ENCODE data around the gene PRDM15. TPM values are rescaled to one million over a fixed set of nuclear protein-coding genes. Genes with fewer than 3 reads are reported as not detected.
"Not testable (repeated sequence)": the region's sequence is repeated elsewhere in the genome, so short reads cannot be mapped to it uniquely, and the experiment has no call there.

PRDM15 gene
- total and polyA plus RNA-seq, 5 donors from 2014 or later = 0.75 to 13.2 (median 1.7) TPM

DNA sequence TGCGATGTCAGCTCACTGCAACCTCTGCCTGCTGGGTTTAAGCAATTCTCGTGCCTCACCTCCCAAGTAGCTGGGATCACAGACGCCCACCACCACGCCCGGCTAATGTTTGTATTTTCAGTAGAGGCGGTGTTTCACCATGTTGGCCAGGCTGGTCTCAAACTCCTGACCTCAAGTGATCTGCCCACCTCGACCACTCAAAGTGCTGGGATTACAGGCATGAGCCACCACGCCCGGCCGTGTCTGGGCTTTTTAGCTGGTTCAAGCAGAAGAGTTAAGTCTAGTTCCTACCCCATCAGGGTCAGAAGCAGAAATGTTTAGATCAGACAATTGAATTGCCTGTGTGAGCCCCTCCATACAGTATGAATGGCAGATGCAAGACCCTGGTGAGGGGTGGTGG is 84.5 kb downstream of the PRDM15 start:
- no peak for ATAC-seq (ENCODE audit: low read depth in 2 of 2)
- no peak for DNase-seq
- Mint-ChIP-seq H3K27ac (no peak overlapping the region), H3K4me1 (no peaks in the 10 kb centered on the region), H3K9me3 (peaks cover 0 to 22% (median 6%) of the 10 kb centered on the region in 7 donors), H3K36me3 (peaks cover 11% of the 10 kb centered on the region), H3K27me3 (peaks cover 4% of the 10 kb centered on the region), H3K4me3 (no peak overlapping the region)
- no peak overlapping the region for H3K27ac ChIP-seq (ENCODE audit: insufficient read depth, low read length, poor library complexity, severe bottlenecking)
- no peak overlapping the region for H3K4me3 ChIP-seq (ENCODE audit: low read depth, low read length)
- H3K4me1 ChIP-seq (ENCODE audit: control insufficient read depth, insufficient read depth, low read length, poor library complexity, severe bottlenecking) = no peaks in the 10 kb centered on the region
- no peaks in the 10 kb centered on the region for H3K36me3 ChIP-seq (ENCODE audit: control insufficient read depth, insufficient read depth, low read length)
- H3K9me3 ChIP-seq (ENCODE audit: control insufficient read depth in 2 of 2, low read length in 2 of 2) = peaks cover 10 to 15% of the 10 kb centered on the region in 2 experiments
- H3K27me3 ChIP-seq (ENCODE audit: control insufficient read depth, insufficient read depth, low read length) = no peaks in the 10 kb centered on the region

DNA sequence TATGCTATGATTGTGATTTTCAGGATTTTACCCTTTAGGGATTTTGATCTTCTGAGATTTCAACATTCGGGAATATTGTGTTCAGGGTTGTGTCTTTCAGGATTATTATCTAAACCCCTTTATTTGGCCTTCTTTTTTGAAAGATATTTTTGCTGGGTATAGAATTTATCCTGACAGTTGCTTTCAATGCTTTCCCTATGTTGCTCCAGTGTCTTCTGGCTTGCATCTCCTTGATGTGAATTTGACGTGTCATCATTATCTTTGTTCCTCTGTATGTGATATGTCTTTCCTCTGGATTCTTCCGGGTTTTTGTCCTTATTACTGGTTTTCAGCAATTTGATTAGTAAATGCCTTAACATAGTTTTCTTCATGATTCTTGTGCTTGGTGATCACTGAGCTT is 86.4 kb downstream of the PRDM15 start:
- ATAC-seq (ENCODE audit: low read depth in 2 of 2) = no peak
- no peak overlapping the region for H3K4me3 Mint-ChIP-seq
- H3K27me3 ChIP-seq (ENCODE audit: control insufficient read depth, insufficient read depth, low read length) = no peaks in the 10 kb centered on the region

GRCh38 chr21:41786509-41786987 is 92.6 kb downstream of the PRDM15 start:
- Histone ChIP-seq H3K4me1 (ENCODE audit: control insufficient read depth, insufficient read depth, low read length, poor library complexity, severe bottlenecking) (no peaks in the 10 kb centered on the region), H3K36me3 (ENCODE audit: control insufficient read depth, insufficient read depth, low read length) (no peaks in the 10 kb centered on the region), H3K9me3 (ENCODE audit: control insufficient read depth in 2 of 2, low read length in 2 of 2) (no peaks in the 10 kb centered on the region), H3K27ac (ENCODE audit: insufficient read depth, low read length, poor library complexity, severe bottlenecking) (no peak overlapping the region), H3K27me3 (ENCODE audit: control insufficient read depth, insufficient read depth, low read length) (peaks cover 13% of the 10 kb centered on the region), H3K4me3 (ENCODE audit: low read depth, low read length) (no peak overlapping the region)
- Mint-ChIP-seq H3K9me3 (peaks cover 0 to 5% (median 0%) of the 10 kb centered on the region in 7 donors), H3K36me3 (no peaks in the 10 kb centered on the region), H3K4me3 (no peak overlapping the region), H3K4me1 (peaks cover 0 to 3% (median 1%) of the 10 kb centered on the region in 4 donors), H3K27ac (no peak overlapping the region), H3K27me3 (peaks cover 41% of the 10 kb centered on the region)
- DNase-seq = no peak
- ATAC-seq (ENCODE audit: low read depth in 2 of 2) = no peak

More for the DNA sequence above, 86.4 kb downstream of the PRDM15 start:
- no peaks in the 10 kb centered on the region for H3K36me3 ChIP-seq (ENCODE audit: control insufficient read depth, insufficient read depth, low read length)
- H3K4me3 ChIP-seq (ENCODE audit: low read depth, low read length) = no peak overlapping the region
- no peaks in the 10 kb centered on the region for H3K4me1 Mint-ChIP-seq
- H3K9me3 ChIP-seq (ENCODE audit: control insufficient read depth in 2 of 2, low read length in 2 of 2) = peaks cover 10 to 15% of the 10 kb centered on the region in 2 experiments
- H3K4me1 ChIP-seq (ENCODE audit: control insufficient read depth, insufficient read depth, low read length, poor library complexity, severe bottlenecking) = no peaks in the 10 kb centered on the region
- H3K27ac ChIP-seq (ENCODE audit: insufficient read depth, low read length, poor library complexity, severe bottlenecking) = no peak overlapping the region
- no peak for DNase-seq
- H3K9me3 Mint-ChIP-seq = peaks cover 0 to 22% (median 6%) of the 10 kb centered on the region in 7 donors
- no peak overlapping the region for H3K27ac Mint-ChIP-seq
- no peaks in the 10 kb centered on the region for H3K36me3 Mint-ChIP-seq
- H3K27me3 Mint-ChIP-seq = peaks cover 10% of the 10 kb centered on the region

DNA sequence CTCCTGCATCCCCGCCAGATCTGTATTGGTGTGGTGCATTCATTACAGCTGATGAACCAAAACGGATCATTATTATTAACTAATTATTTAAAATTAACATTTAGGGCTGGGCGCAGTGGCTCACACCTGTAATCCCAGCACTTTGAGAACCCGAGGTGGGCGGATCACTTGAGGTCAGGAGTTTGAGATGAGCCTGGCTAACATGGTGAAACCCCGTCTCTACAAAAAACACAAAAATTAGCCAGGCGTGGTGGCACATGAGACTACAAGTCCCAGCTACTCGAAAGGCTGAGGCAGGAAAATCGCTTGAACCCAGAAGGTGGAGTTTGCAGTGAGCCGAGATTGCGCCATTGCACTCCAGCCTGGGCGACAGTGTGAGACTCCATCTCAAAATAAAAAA is 93.9 kb downstream of the PRDM15 start:
- not testable (repeated sequence) for H3K27ac Mint-ChIP-seq; H3K4me3 ChIP-seq (ENCODE audit: low read depth, low read length); H3K9me3 Mint-ChIP-seq; H3K4me1 Mint-ChIP-seq; H3K36me3 Mint-ChIP-seq; H3K4me3 Mint-ChIP-seq; H3K36me3 ChIP-seq (ENCODE audit: control insufficient read depth, insufficient read depth, low read length); H3K9me3 ChIP-seq (ENCODE audit: control insufficient read depth in 2 of 2, low read length in 2 of 2); H3K27ac ChIP-seq (ENCODE audit: insufficient read depth, low read length, poor library complexity, severe bottlenecking); H3K4me1 ChIP-seq (ENCODE audit: control insufficient read depth, insufficient read depth, low read length, poor library complexity, severe bottlenecking); DNase-seq; ATAC-seq (ENCODE audit: low read depth in 2 of 2)
- peaks cover 46% of the 10 kb centered on the region for H3K27me3 Mint-ChIP-seq
- peaks cover 17% of the 10 kb centered on the region for H3K27me3 ChIP-seq (ENCODE audit: control insufficient read depth, insufficient read depth, low read length)

GRCh38 chr21:41784456-41785102 is 94.6 kb downstream of the PRDM15 start:
- DNase-seq (no peak), ATAC-seq (ENCODE audit: low read depth in 2 of 2) (no peak)
- H3K27me3 ChIP-seq (ENCODE audit: control insufficient read depth, insufficient read depth, low read length) = peaks cover 21% of the 10 kb centered on the region
- H3K4me3 ChIP-seq (ENCODE audit: low read depth, low read length) = no peak overlapping the region
- no peak overlapping the region for H3K4me3 Mint-ChIP-seq
- H3K36me3 Mint-ChIP-seq = no peaks in the 10 kb centered on the region
- no peak overlapping the region for H3K27ac ChIP-seq (ENCODE audit: insufficient read depth, low read length, poor library complexity, severe bottlenecking)
- no peak overlapping the region for H3K27ac Mint-ChIP-seq
- H3K36me3 ChIP-seq (ENCODE audit: control insufficient read depth, insufficient read depth, low read length) = no peaks in the 10 kb centered on the region
- peaks cover 0 to 5% (median 2%) of the 10 kb centered on the region in 4 donors for H3K4me1 Mint-ChIP-seq
- no peaks in the 10 kb centered on the region for H3K9me3 ChIP-seq (ENCODE audit: control insufficient read depth in 2 of 2, low read length in 2 of 2)
- H3K4me1 ChIP-seq (ENCODE audit: control insufficient read depth, insufficient read depth, low read length, poor library complexity, severe bottlenecking) = no peaks in the 10 kb centered on the region
- peaks cover 50% of the 10 kb centered on the region for H3K27me3 Mint-ChIP-seq
- peaks cover 0 to 1% (median 0%) of the 10 kb centered on the region in 7 donors for H3K9me3 Mint-ChIP-seq

- no peak overlapping the region for H3K4me3 Mint-ChIP-seq
- H3K36me3 Mint-ChIP-seq = no peaks in the 10 kb centered on the region
- peaks cover 49% of the 10 kb centered on the region for H3K27me3 Mint-ChIP-seq
- no peaks in the 10 kb centered on the region for H3K9me3 ChIP-seq (ENCODE audit: control insufficient read depth in 2 of 2, low read length in 2 of 2)
- peaks cover 0 to 14% (median 3%) of the 10 kb centered on the region in 4 donors for H3K4me1 Mint-ChIP-seq
- no peaks in the 10 kb centered on the region for H3K36me3 ChIP-seq (ENCODE audit: control insufficient read depth, insufficient read depth, low read length)
- H3K27me3 ChIP-seq (ENCODE audit: control insufficient read depth, insufficient read depth, low read length) = peaks cover 21% of the 10 kb centered on the region
- H3K27ac ChIP-seq (ENCODE audit: insufficient read depth, low read length, poor library complexity, severe bottlenecking) = no peak overlapping the region
- no peak for DNase-seq
- peaks cover 0 to 1% (median 0%) of the 10 kb centered on the region in 7 donors for H3K9me3 Mint-ChIP-seq
- ATAC-seq (ENCODE audit: low read depth in 2 of 2) = no peak
- H3K4me1 ChIP-seq (ENCODE audit: control insufficient read depth, insufficient read depth, low read length, poor library complexity, severe bottlenecking) = no peaks in the 10 kb centered on the region
- H3K27ac Mint-ChIP-seq = no peak overlapping the region
- no peak overlapping the region for H3K4me3 ChIP-seq (ENCODE audit: low read depth, low read length)
These were observed 95.5 kb downstream of the PRDM15 start for GRCh38 chr21:41783476-41784180.

- no peak for ATAC-seq (ENCODE audit: low read depth in 2 of 2)
- no peaks in the 10 kb centered on the region for H3K36me3 ChIP-seq (ENCODE audit: control insufficient read depth, insufficient read depth, low read length)
- no peak for DNase-seq
- no peaks in the 10 kb centered on the region for H3K36me3 Mint-ChIP-seq
- H3K4me1 ChIP-seq (ENCODE audit: control insufficient read depth, insufficient read depth, low read length, poor library complexity, severe bottlenecking) = no peaks in the 10 kb centered on the region
- no peak overlapping the region for H3K4me3 ChIP-seq (ENCODE audit: low read depth, low read length)
- H3K4me3 Mint-ChIP-seq = no peak overlapping the region
- H3K4me1 Mint-ChIP-seq = peaks cover 0 to 14% (median 3%) of the 10 kb centered on the region in 4 donors
- peaks cover 25% of the 10 kb centered on the region for H3K27me3 ChIP-seq (ENCODE audit: control insufficient read depth, insufficient read depth, low read length)
- H3K27ac ChIP-seq (ENCODE audit: insufficient read depth, low read length, poor library complexity, severe bottlenecking) = no peak overlapping the region
- peaks cover 0 to 3% (median 0%) of the 10 kb centered on the region in 7 donors for H3K9me3 Mint-ChIP-seq
- no peaks in the 10 kb centered on the region for H3K9me3 ChIP-seq (ENCODE audit: control insufficient read depth in 2 of 2, low read length in 2 of 2)
- H3K27me3 Mint-ChIP-seq = peaks cover 49% of the 10 kb centered on the region
- H3K27ac Mint-ChIP-seq = no peak overlapping the region
These were observed 98.1 kb downstream of the PRDM15 start for GRCh38 chr21:41781050-41781410.

Data from CD4-positive, CD25-positive, alpha-beta regulatory T cell (primary cell).